Eye (tissue), 1 donor: ENCODE data around the gene SNED1.
"Not testable (repeated sequence)": the region's sequence is repeated elsewhere in the genome, so short reads cannot be mapped to it uniquely, and the experiment has no call there.

Experiments used
- DNase-seq: peaks from one replicate; pipeline ENCODE4 v3.0.0-alpha.2; 2015

SNED1 gene

DNA sequence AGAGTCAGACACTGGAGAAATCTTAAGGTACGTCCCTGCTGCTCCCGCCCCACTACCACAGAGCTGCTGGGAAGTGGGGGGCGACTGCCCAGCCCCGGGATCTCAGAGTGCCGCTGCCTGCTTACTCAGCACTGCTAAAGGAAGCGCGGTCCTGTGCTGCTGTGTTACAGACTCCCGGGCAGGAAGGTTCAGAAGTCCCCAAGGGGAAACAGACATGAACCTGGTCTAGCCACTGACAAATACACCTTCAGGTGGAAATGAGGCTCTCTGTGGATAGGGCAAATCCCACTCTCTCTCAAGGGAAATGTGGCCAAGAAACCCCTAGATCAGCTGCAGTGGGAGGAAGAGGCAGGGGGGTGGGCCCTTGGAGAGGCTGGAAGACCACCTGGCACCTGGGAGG, 90.0 kb downstream of the SNED1 start:
- DNase-seq, result no peak

DNA sequence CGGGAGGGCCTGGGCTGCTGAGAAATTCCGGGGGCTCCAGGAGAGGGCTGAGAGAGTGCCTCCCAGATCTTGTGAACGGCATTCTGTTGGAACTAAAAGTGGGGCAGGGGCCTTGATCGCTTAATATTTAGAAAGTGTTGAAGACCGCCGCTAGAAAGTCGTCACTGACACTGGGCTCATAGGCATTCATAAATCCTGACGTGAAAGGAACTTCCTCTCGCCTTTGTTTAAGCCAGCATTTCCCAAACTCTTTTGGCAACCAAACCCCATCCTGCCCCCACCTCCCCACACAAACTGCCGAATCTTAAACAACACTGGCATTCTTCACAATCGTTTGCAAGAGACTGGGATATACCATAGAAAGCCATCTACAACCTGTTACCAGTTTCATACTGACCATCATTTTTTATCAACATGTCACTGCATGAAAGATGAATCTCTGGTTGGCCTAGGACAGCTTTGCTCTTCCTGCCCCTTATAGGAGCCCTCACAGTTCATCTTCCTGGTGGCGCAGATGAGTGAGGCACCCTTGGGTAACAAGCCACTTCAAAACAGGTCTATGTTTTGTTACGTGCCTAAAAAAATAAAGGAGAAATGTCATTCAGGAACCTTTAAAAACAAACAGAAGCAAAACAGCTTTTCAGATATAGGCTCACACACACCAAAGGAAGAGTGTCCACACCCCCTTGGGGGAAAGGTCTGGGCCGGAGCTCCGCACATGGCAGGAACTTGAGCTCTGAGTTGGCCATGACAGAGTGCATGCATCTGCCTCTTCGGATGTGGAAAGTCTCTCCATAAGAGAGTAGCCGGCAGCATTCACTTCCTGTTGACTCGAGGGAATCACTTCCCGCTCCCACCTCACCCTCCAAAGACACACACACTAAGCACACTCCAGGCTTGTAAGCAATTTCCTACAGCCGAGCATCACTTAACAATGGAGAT, 90.6 kb downstream of the SNED1 start:
- DNase-seq, result no peak

DNA sequence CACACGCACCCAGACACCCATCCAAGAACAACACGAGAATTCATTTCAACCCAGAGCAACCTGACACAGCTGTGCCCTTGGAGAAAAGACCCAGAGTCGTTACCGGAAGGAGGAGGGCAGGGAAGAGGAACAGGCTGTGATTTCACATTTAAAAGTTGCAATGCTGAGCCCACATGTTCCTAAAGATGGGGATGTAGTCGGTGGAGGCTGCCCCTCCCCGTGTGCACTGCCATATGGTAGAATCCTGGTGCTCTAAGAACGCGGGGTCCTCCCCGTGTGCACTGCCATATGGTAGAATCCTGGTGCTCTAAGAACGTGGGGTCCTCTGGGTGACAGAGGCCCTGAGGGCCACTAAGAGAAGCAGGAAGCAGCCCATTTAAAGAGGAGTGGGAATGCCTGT, 92.8 kb downstream of the SNED1 start:
- no peak for DNase-seq

DNA sequence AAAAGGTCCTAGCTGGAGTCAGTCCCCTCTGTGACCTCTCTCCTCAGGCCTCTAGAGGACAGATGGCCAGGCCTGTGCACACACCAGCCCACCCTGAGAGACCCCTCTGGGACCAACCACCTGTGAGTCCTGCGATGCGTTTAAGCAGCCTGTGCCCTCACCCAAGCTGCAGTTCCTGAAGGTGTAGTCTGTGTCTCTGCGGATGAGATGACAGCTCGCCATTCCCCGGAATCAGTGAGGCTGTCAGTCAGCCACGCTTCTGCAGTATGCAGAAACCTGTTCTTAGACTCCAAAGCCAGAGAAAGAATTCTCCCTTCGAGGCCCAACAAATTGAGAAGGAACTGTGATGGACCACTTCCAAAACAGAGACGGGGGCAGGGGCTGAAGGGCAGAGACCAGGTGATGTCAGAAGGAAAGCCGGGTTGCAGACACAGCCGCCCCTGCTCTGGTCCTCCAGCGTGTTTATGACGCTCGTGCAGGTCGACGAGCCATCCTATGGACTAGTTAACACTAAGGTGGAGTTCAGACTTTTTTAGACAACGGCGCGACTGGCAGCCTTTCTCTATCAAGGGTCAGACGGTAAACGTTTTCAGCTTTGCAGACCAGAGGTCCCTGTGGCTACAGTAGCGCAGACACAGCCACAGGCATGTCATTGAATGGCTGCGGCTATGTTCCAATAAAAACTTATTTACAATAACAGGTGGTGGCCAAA, 93.5 kb downstream of the SNED1 start:
- DNase-seq, result no peak

DNA sequence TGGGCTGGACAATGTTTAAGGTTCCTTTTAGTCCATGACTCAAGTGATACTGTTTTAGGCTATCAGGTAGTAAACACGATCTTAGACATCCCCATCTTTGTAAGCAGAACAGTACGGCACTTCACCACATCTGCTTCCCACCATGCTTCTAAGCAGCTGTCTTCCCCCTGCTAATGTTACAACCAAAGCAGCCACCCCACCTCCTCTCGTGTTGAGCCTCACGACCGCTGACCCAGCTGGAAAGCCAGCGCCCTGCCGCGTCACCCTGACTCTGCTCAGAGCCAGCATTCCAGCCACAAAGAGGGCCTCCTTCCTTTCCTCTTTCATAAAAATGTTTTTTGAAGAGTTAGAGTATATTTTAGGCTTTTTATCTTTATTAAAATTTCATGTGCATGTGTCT, 94.3 kb downstream of the SNED1 start:
- DNase-seq, result no peak

DNA sequence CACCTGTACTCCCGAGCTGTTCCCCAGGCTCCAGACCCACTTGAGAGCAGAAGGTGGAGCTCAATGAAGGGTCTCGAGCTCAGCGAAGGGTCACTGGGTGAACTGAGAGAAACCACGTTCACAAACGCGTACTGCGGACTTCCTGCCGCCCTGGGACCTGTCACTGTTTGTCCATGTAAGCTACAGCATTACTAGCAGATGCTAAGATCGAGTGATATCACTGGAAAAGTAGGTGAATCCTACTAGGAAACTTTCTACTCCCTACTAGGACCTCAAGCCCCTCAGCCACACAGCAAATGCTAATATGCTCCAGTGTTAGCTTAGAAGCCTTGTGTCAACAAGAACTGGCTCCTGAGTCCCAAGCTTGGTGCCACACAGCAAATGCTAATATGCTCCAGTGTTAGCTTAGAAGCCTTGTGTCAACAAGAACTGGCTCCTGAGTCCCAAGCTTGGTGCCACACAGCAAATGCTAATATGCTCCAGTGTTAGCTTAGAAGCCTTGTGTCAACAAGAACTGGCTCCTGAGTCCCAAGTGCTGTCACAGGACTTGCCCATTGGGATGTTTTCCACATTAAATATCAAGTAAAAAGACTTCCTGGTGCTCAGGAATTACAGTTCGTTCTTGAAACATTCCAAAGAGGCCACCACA, 94.8 kb downstream of the SNED1 start:
- DNase-seq, result not testable (repeated sequence)

DNA sequence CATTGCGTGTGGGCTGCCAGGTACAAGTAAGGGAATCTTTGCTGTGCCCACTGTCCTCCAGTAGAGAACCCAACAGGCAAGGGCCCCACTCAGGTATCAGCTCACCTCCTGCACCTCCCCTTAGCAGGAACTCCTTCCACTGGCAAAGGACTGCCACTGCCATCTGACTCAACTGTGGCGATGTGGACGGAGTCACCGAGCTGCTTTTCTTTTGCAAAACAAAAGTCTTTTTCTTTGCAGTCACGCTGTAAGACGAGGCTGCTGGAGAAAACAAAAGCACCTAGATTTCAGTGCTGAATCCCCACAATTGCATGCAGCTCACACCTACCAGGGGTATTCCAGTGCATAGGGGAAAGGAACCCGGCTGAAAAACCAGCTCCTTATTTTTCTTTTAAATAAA, 95.8 kb downstream of the SNED1 start:
- DNase-seq, result no peak

DNA sequence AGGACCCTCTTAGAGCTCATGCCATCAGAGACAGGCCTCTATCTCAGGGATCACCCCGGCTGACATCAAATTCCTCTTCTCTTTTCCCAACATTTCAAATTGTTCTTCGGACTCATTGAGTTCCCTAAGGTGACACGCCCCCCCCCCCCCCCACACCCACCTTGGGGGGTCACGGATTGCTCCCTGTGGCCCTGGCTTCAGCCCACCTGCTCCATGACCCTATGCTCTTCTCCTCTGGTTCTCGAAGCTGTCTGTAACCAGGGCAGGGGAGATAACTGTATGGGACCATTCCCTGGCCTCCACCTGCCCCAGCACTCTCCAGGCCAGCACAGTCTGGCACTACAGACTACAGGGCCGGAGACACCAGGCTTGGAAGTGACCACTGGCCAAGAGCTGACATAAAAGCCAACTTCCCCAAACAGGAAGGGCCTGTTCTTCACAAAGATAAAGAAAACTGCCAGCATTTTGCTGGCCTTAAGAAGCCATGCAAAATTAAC, 96.6 kb downstream of the SNED1 start:
- no peak for DNase-seq

DNA sequence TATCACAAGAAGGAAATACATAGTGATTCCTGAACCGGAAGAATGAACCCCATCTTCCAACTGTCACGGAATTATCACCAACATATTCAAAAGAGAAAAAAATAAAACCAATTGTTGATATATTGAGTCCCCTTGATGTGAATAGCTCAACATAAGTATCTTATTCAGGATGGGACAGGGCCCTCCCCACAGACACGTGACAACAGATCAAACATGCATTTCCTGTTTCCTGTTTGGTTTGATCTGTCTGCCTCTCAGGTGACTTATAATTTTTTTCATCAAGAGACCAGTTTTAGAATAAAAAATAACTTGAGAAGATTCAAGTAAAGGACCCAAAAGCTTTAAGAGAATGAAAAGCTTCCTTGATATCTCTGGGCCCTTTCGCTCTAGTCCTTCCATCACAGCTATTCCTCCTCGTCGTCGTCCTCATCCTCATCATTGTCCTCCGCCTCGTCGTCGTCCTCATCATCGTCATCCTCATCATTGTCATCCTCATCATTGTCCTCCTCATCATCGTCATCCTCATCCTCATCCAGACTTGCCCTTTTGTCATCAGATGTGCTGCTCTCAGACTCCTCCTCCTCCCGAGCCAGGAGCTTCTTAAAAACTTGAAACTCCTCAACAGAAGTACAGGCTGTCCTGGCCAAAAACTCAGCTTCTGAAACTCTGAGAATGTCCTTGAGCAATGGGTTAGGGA, 97.3 kb downstream of the SNED1 start:
- no peak for DNase-seq

DNA sequence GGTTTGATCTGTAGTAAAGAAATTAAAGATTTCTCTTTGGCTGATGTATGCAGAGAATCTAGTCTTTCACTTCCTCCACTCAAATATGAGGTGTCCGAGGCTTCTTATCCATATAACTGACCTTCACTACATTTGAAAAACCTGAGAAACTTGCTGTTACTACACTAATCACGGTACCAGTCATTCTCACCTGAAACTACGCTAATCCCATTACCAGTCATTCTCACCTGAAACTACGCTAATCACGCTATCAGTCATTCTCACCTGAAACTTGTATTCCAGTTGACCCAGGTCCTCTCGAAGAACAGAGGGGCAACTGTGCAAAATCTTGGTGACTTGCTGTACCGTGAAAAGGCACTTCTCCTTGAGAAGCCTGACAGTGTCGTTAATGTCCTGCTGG, 98.6 kb downstream of the SNED1 start:
- no peak for DNase-seq

DNA sequence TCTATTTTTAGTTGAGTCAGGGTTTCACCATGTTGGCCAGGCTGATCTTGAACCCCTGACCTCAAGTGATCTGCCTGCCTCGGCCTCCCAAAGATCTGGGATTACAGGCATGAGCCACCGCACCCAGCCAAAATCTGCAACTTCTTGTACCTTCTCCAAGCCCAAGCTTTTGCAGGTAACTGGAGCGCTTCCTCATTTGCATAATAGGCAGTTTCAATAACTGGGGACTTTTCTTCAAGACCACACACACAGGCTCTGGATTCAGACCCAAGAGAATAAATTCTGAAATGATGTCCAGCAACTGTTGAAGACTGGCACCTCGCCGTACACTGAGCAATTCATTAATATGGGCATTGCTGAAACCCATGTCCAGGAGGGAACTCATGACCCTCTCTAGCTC, 100.8 kb downstream of the SNED1 start:
- DNase-seq, result no peak

DNA sequence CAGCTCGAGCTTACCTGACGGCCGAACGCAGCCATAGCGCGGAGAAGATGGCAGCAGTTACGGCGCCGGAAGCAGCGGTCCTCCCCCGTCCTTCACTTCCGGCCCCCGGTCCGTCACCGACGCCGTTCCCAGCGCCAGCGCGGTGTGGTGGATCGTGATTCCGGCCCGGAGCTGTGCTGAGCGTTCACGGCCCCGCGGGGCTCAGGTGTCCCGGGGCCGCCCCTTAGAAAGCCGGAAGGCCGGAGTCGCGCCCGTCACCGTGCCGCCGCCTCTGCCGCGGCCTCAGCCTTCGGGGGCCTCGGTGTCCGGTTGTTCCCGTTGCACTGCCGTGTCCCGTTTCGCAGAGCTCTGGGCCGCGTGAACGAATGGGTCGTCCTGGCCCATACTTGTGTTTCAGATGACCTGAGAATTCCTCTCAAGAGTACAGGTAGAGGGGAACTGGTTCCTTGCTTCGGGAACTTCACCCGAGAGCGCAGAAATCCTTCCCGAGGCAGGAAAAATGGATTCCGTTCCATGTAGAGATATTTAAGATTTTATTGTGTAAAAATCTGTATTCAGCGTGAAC, 103.9 kb downstream of the SNED1 start, which contains the start of gene MTERF4:
Gene MTERF4 (minus strand): TSS at position 49 of the 565 bp plus-strand sequence. CDS start 14 bp downstream, at position 35.
- peak; percentile 94 for DNase-seq

DNA sequence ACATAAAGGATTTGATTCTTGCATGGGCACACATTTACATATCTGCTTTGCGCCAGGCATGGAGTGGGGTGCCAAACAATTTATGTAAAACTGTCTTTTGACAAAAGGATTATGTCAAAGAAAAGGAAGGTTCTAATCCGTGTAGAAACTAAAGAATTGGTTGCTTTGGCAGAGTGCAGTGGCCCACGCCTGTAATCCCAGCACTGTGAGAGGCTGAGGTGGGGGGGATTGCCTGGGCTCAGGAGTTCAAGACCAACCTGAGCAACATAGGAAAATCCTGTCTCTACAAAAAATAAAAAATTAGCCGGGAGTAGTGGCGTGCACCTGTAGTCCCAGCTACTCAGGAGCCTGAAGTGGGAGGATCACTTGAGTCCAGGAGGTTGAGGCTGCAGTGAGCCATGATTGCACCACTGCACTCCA, 104.8 kb downstream of the SNED1 start:
- no peak for DNase-seq

DNA sequence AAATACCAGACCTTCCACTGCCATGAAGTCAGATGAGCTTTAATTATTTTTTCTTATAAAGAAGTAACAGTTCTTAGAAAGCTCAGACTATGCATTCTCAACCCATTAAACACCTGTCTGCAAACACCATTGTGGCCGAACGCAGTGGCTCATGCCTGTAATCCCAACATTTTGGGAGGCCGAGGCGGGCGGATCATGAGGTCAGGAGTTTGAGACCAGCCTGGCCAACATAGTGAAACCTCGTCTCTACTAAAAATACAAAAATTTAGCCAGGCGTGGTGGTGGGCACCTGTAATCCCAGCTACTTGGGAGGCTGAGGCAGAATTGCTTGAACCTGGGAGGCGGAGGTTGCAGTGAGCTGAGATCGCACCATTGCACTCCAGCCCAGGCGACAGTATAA, 106.2 kb downstream of the SNED1 start:
- DNase-seq, result not testable (repeated sequence)

DNA sequence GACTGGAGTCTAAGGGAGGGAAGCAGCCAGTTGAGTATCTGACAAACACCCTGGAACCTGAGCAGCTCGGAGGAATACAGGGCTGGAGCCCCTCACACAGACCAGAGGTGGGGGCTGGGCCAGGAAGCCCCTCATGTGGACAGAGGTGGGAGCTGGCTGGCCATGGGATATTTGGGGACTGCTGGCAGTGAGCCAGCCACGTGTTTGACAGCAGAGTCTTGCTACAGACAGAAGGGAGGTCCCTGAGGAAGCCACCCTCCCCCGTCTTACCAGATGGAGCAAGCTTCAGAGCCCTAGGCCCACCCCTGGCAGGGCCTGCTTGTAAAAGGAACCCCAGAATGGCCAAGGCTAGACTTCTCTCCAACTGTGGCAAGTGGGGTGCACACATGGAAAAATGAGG, 107.2 kb downstream of the SNED1 start:
- no peak for DNase-seq

DNA sequence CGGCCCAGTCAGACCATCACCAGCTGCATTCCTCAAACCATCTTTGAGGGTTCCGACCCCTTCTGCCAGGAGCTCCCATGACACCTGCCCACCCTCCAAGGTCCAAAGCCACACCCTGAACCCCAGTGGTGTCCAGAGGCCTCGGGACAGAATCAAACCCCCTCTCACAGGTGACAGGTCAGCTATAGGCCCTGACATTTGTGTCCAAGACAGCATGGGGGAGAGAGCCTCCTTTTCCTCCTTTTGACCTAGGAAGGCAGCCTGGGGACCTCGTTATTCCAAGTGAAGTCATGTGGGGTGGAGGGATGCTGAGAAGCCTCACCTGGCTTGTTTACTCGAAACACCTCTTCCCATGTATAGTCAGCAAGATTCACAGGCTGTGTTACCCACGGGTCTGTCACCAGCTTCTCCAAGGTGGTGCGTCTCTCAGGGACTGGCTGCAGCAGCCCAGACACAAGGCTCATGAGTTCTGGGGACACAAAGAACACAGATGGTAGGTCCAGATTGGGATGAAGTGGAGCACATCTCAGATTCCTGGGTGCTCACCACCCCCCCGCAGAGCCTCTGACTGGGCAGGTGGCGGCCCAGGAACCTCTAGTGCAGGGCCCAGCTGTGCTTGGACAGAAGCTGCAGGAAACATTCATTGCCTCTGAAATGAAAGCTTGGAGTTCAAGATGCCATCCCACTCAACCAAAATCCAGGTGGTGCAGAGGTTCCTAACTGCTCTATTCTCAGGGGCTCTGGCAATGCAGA, 108.8 kb downstream of the SNED1 start:
- DNase-seq, result no peak

DNA sequence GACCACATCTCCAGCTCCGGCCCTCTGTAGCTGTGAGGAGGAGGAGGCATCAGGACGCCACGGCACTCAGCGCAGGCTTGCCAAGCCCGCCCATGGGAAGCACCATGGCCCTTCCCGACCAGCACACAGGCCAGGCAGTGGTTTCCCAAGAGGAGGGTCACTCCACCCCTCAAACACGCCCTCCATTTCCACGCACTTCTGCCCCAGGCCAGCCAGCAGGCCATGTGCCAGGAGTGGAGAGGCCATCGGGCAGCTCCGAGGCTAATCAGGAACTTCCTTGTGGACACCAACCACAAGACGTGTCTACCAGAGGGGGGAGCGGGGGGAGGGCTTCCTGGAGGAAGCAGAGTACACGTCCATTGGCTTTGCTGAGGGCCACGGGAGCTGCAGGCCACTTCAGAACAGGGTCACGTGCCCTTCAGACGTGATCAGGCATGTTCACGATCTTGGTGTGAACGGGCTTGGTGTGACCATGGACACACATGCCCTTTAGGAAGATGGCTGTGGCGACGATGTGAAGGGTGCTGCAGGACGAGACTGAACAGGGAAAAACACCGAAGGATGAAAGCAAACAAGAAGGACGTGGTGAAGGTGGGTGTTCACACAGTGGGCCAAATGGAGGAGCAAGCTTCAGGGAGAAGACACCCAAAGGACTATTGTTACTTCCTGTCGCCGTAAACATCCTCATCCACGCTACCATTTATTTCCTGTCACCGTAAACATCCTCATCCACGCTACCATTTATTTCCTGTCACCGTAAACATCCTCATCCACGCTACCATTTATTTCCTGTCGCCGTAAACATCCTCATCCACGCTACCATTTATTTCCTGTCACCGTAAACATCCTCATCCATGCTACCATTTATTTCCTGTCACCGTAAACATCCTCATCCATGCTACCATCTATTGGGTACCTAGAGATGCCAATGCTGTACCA, 110.1 kb downstream of the SNED1 start:
- no peak for DNase-seq

DNA sequence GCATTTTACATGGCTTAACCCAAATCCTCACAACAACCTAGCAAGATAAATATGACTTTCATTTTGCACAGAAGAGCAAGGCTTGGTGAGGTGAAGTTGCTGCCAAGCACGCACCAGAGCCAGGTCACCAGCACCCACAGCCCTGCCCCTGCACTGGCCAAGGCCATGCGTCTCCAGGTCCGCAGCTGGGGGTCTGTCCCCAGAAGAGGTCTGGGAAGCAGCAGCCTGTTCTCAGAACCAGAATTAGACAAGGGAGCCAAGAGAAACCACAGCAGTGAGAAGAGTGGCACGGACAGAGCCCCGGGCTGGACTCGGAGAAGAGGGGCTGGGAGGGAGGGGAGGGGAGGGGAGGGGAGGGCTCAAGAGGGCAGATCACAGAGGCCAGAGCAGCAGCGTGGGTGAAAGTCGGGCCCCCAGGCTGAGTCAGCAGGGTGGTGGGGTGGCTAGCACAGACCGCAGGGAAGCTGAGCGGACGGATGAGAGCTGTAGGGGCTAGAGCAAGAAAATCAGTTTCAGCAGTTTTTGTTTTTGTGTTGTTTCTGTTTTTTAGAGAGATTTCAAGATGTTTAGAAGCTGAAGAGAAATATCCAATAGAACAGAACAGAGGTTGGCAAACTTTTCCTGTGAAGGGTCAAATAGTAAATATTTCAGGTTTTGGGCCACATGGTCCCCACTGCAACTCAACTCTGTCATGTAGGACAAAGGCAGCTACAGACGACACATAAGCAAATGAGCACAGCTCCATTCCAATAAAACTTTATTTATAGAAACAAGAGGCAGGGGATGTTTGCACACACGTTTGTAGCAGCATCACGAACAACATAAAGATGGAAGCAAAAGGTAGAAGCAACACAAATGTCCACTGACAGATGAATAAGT, 111.0 kb downstream of the SNED1 start:
- DNase-seq, result no peak

DNA sequence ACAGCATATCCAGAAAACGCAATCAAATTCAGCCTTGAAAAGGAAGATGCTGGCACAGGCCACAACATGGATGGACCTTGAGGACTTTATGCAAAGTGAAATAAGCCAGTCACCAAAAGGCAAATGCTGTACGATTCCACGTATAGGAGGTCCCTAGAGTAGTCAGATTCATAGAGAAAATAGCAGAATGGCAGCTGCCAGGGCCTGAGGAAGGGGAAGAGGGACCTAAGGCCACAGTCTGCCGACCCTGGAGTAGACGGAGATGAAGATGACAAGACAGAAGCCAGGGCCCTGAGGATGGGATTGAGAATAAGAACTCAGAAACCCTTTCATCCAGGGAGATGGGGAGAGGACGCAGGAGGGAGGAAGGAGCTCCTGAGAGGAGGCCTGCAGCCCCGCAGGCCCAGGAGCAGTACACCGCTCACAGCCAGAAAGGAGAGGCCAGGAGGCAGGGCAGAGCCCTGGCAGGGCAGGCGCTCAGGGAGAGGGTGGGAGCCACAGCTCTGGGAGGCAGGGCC, 111.7 kb downstream of the SNED1 start:
- DNase-seq, result no peak
